Measurements from ENCODE around the gene MCMBP.

The MCMBP gene

GRCh38 chr10:119781498-119781897 lies 91.1 kb downstream of the MCMBP start:
- DNase-seq: no peak

- no peak for DNase-seq
Measured at GRCh38 chr10:119780879-119781480, 91.7 kb downstream of the MCMBP start.
